Measurements from ENCODE around the gene NTF4. TPM values are rescaled to one million over a fixed set of nuclear protein-coding genes. Genes with fewer than 3 reads are reported as not detected.

The NTF4 gene
- total and polyA plus RNA-seq, 2 of the 8 experiments (the other 6 are each of a cell fraction or from before 2014, with no cell fraction given) = 3.1 to 6.5 TPM

DNA sequence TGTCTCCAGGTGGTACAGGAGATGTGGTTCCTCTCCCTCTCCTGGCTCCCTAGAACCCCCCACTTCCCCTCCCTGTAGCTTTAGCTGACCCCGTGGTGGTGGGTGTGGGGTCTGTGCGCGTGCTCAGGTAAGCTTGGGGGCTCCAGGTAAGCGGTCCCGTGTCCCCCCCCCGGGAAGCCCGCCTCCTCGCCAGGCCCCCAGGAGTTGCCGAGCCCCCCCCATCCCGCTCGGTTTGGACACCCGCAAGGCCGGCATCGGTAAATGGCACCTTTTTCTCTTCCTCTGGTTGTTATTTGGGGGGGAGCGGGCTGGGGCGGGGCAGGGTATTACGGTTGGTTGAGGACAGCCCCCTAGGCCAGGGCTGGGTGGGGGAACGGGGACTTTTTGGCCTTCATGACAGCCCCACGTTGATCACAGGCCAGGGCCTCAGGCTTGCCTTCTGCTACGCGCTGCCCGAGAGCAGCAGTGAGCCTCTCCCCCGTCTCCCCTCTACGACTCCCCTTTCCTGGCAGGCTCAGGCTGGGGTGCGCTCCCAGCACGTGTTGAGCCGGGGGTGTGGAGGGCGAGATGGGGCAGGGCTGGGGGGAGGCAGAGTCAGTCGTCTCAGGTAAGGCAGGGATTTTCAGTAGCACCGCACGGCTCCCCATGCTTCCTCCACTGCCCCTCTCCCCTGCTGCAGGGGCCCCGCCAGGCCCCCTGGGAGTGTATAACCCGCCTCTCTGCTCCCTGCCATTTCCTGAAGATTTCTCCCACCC, 38.9 kb upstream of the NTF4 start:
- DNase-seq (ENCODE audit: low read depth in 1 of 2, low spot score in 2 of 2) (no peak), FAIRE-seq (no peak)
- no peak overlapping the region for H3K9ac ChIP-seq (replicated peaks in 1 of 4; ENCODE audit: extremely low read depth in 1 of 4, low read depth in 3 of 4, low read length in 3 of 4)
- H3K23me2 ChIP-seq (ENCODE audit: low read depth, low read length) = no peaks in the 10 kb centered on the region
- WGBS, 2 experiments (ENCODE audit: extremely low coverage in 1 of 2, insufficient coverage in 1 of 2, insufficient read length in 1 of 2, insufficient replicate concordance in 2 of 2, low coverage in 1 of 2, low lambda C conversion rate in 2 of 2, missing lambda C conversion rate in 1 of 2) = 85% methylated on average over 19 of the region's 33 CpGs; no CpG with 5 or more reads in 1 of the 2 experiments
- H3K4me3 ChIP-seq (ENCODE audit: extremely low read depth in 1 of 4, insufficient read depth in 2 of 4, low read depth in 3 of 4, low read length in 4 of 4) = no peak overlapping the region
- H3K23ac ChIP-seq (ENCODE audit: insufficient read length) = no peak overlapping the region
- no peak overlapping the region for H3K56ac ChIP-seq (replicated peaks; ENCODE audit: insufficient read length, low read depth, low read length)
- POLR2A ChIA-PET (ENCODE audit: partially characterized antibody) = interaction anchor here (0.7 to 3.6 kb wide), 3 partner anchors 9 to 107 kb away, joined by 3 to 30 read pairs (median 3); no protein-coding TSS in a partner anchor
- no peak overlapping the region for H2BK12ac ChIP-seq (ENCODE audit: low read depth, low read length)
- peaks cover 19% of the 10 kb centered on the region for H3K79me1 ChIP-seq (ENCODE audit: low read depth, low read length)
- peaks cover 20 to 39% of the 10 kb centered on the region in 2 experiments for H4K20me1 ChIP-seq (replicated peaks in 1 of 2; ENCODE audit: control insufficient read depth in 1 of 2, insufficient read depth in 2 of 2, low read length in 2 of 2)
- H2BK5ac ChIP-seq (ENCODE audit: low read depth, low read length) = no peak overlapping the region
- H4K5ac ChIP-seq (ENCODE audit: insufficient read length, low read depth, low read length) = no peak overlapping the region
- H3K4me1 ChIP-seq (replicated peaks in 1 of 4; ENCODE audit: control insufficient read depth in 3 of 4, insufficient read depth in 4 of 4, low read length in 3 of 4) = no peaks in the 10 kb centered on the region
- no peak overlapping the region for H2BK120ac ChIP-seq (replicated peaks; ENCODE audit: low read depth, low read length)
- no peak overlapping the region for H4K91ac ChIP-seq (replicated peaks; ENCODE audit: insufficient read length, low read length)
- no peak overlapping the region for H3K18ac ChIP-seq (ENCODE audit: extremely low read depth, low read length)
- no peaks in the 10 kb centered on the region for H3K27me3 ChIP-seq (replicated peaks in 1 of 4; ENCODE audit: control insufficient read depth in 3 of 4, extremely low read depth in 1 of 4, insufficient read depth in 3 of 4, low read length in 3 of 4)
- no peak overlapping the region for H2BK15ac ChIP-seq (ENCODE audit: low read length)
- H2AK5ac ChIP-seq (ENCODE audit: low read depth, low read length) = no peak overlapping the region
- H3K36me3 ChIP-seq (ENCODE audit: control insufficient read depth in 2 of 4, insufficient read depth in 4 of 4, low read length in 3 of 4) = peaks cover 40 to 86% (median 76%) of the 10 kb centered on the region in 4 experiments
- no peak overlapping the region for H2BK20ac ChIP-seq (ENCODE audit: low read length)
- H3K14ac ChIP-seq (ENCODE audit: insufficient read length) = no peak overlapping the region
- H3K9me3 ChIP-seq (ENCODE audit: insufficient read depth in 2 of 2, low read depth in 1 of 2, low read length in 1 of 2) = no peaks in the 10 kb centered on the region
- peaks cover 0 to 14% of the 10 kb centered on the region in 2 experiments; a peak in 1 of 4 replicates for H3K79me2 ChIP-seq (ENCODE audit: control insufficient read depth in 1 of 2, insufficient read depth in 2 of 2, low read length in 2 of 2)
- H3K4me2 ChIP-seq (ENCODE audit: insufficient read depth in 1 of 2, low read depth in 2 of 2, low read length in 2 of 2) = no peak overlapping the region
- H2AFZ ChIP-seq (ENCODE audit: low read length) = no peak overlapping the region
- no peak overlapping the region for H3K4ac ChIP-seq (replicated peaks; ENCODE audit: insufficient read length, low read depth, low read length)
- CTCF ChIA-PET (ENCODE audit: partially characterized antibody) = interaction anchor here (0.6 to 1.8 kb wide), 5 partner anchors 14 to 130 kb away, joined by 3 to 6 read pairs (median 3); no protein-coding TSS in a partner anchor
- 0 out of 2 replicates have a peak overlapping the region, but pooled peaks have one; percentile 15 for H4K8ac ChIP-seq (ENCODE audit: extremely low read depth, insufficient read depth, low read length)
- H3K27ac ChIP-seq (ENCODE audit: low read depth, low read length) = no peak overlapping the region
- TF ChIP-seq TBP (IDR thresholded peaks at IDR 0.05; ENCODE audit: low read depth, low read length) (no peak), CTBP2 (IDR thresholded peaks at IDR 0.05; ENCODE audit: borderline replicate concordance, insufficient read depth, insufficient read length, low read length) (no peak), BACH1 (IDR thresholded peaks at IDR 0.05; ENCODE audit: low read length) (no peak), POU5F1 (IDR thresholded peaks at IDR 0.05; ENCODE audit: low read depth, low read length) (no peak), JUN (IDR thresholded peaks at IDR 0.05; ENCODE audit: low read depth, low read length) (no peak), HDAC6 (IDR thresholded peaks at IDR 0.05; ENCODE audit: low read depth, low read length) (no peak), JUND (IDR thresholded peaks at IDR 0.05; ENCODE audit: low read length) (no peak), TAF7 (optimal IDR thresholded peaks at IDR 0.05; ENCODE audit: borderline replicate concordance, low read depth, low read length) (no peak), SP4 (IDR thresholded peaks at IDR 0.05; ENCODE audit: low read length) (no peak), SAP30 (IDR thresholded peaks at IDR 0.05; ENCODE audit: insufficient read depth, insufficient replicate concordance, low read length) (no peak), CEBPB (IDR thresholded peaks at IDR 0.05; ENCODE audit: low read depth, low read length) (no peak)

All from H1 (cell line).